GM19351 (cell line): ENCODE measurements around the gene NDUFB5.
A peak's percentile ranks its signal among the peaks of the same experiment; 100 is the strongest.
"Not testable (repeated sequence)": the region's sequence is repeated elsewhere in the genome, so short reads cannot be mapped to it uniquely, and the experiment has no call there.

Source experiments
- ATAC-seq: cut with Tn5 transposase; IDR thresholded peaks from one replicate; pipeline ENCODE4 v1.9.1; 2021; ENCODE audit warnings: mild to moderate bottlenecking, moderate library complexity; ENCODE audit not compliant: unreplicated experiment

Gene NDUFB5

GRCh38 chr3:179630753-179631451, 26.3 kb downstream of the NDUFB5 start:
- ATAC-seq = no peak

GRCh38 chr3:179640469-179640868, 35.9 kb downstream of the NDUFB5 start:
- no peak for ATAC-seq

DNA sequence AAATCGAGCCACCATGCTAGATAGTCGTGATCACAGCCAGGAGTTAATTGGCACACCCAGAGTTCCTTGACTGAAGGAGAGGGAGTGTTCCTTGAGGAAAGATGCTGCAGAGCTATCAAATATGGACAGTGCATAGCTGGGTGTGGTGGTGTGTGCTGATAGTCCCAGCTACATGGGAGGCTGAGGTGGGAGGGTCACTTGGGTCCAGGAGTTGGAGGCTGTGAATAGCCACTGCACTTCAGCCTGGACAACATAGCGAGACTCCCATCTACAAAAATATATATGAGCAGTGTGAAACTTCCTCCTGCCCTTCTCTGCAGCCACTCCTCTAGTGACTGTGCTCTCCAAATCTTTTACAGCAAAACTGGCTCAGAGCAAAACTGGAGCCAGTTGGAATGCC, 38.3 kb downstream of the NDUFB5 start:
- ATAC-seq = no peak

DNA sequence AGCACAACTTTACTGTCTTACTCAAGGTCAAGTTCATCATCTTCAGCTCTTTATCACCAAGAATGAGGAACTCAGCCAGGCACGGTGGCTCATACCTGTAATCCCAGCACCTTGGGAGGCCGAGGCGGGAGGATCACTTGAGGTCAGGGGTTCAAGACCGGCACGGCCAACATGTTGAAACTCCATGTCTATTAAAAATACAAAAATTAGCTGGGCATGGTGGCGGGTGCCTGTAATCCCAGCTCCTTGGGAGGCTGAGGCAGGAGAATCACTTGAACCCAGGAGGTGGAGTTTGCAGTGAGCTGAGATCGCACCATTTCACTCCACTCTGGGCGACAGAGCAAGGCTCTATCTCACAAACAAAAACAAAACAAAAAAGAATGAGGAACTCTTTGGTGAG, 39.2 kb downstream of the NDUFB5 start:
- not testable (repeated sequence) for ATAC-seq

DNA sequence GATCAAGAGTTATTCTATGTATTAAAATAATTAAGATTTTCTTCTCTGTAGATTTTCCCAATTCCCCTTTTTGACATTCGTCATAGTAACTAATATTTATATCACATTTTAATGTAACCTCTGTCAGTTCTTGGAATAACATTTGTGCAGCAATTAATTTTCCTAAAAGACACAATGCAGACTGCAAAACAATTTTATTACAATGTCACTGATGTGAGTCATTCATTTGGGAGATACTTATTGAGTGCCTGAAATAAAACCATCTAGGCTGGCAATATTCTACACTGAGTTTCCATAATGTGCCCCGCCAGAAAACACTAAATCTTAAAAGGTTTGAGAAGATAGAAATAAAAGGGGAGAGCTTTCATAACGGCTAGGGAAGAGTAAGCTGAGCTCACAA, 41.6 kb downstream of the NDUFB5 start:
- no peak for ATAC-seq

- no peak for ATAC-seq
These were observed 47.3 kb downstream of the NDUFB5 start for GRCh38 chr3:179651687-179652446.

- peak; percentile 63 for ATAC-seq
These were observed 48.0 kb downstream of the NDUFB5 start, which contains the start of gene USP13 for GRCh38 chr3:179652447-179653095. USP13 (plus strand) TSS chr3:179653040; CDS start chr3:179653226, 186 bp downstream.

DNA sequence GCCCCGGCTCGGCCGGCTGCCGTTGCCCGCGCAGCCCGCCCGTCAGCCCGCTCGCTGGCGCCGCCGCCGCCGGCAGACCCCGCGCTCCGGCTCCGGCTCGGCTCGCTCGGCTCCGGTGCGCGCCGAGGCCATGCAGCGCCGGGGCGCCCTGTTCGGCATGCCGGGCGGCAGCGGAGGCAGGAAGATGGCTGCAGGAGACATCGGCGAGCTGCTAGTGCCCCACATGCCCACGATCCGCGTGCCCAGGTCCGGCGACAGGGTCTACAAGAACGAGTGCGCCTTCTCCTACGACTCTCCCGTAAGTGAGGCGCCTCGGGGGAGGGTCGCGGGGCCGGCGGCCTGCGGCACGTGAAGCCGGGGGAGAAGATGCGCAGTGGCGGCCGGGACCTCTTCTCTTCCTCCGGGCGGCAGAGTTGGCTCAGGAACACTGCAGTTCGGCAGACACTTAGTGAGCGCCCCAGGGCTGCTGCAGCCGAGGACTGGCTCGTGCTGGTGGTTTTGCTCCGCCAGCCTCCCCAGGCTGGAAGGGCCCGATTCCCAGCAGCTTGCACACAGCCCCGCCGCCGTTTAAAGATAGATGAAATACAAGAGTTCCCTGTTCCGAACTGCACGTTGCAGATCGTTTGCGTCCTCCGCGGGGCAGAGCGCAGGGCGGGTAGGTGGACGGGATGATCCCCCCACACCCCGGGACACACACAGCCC, 48.7 kb downstream of the NDUFB5 start:
- peak; percentile 49 for ATAC-seq

GRCh38 chr3:179655236-179655635, 50.6 kb downstream of the NDUFB5 start:
- ATAC-seq = no peak

GRCh38 chr3:179658606-179659005, 54.0 kb downstream of the NDUFB5 start:
- no peak for ATAC-seq

DNA sequence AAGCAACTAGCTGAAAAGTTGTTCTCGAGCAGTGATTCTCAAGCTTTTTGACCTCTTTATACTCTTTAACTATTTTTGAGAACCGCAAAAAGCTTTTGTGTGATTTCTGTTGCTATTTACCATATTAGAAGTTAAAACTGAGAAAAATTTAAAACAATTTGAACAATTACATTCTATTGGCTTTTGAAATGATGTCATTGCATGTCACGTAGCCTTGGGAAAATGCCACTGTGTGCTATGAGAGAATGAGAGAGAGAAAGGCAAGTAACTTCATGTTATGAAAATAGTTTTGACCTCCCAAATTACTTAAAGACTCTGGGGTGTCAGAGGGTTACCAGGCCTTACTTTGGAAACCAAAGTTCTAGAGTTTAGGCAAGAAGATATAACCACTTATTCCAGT, 56.3 kb downstream of the NDUFB5 start:
- ATAC-seq = no peak

DNA sequence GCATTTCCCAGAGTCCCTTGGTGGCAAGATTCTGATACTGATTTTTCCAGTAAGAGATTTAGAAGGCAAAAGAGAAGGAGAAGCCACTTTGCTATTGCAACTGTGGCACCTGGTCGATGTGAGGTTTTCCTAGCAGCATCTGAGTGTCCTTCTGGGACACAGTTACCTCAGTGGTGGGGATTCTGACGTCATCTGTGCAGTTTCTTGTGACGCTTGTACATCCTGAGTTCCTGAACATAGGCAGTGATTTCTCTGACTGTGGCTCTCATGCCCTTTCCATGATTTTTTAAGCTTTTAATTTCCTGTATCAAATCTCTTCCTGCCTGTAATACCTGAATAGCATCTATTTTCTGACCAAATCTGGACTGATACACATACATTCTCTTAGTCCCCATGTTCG, 57.2 kb downstream of the NDUFB5 start:
- no peak for ATAC-seq

GRCh38 chr3:179663093-179663492, 58.5 kb downstream of the NDUFB5 start:
- ATAC-seq = no peak

GRCh38 chr3:179666030-179666429, 61.4 kb downstream of the NDUFB5 start:
- ATAC-seq = no peak

DNA sequence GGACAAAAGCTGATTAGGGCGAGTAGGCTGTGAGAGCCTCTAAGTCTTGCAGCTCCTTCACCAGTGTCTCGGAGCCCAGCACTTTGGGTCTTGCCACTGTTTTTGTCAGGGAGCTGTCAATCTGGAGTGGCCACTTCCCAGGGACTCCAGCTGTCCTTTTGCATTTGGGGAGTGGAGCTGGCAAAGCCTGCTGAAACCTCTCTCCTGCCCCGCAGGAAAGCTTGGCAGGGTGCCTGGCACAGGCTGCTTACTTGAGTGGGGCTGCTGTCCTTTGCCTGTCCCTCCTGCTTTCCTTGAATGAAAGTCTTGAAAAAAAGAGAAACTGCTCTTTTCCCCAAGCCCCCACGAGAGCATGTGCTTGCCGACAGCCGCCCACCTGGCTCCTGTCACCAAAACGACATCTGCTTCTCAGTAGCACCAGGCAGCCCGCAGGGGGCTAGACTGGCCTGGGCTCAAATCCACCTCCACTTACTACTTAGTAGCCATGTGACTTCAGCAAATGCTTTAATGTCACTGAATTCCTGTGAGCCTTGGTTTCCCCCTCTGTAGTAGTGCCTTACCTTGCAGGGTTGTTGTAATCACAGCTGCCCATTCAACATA, 61.9 kb downstream of the NDUFB5 start:
- no peak for ATAC-seq

GRCh38 chr3:179668429-179668828, 63.8 kb downstream of the NDUFB5 start:
- ATAC-seq = no peak

- ATAC-seq = no peak
These were observed 65.7 kb downstream of the NDUFB5 start for GRCh38 chr3:179670311-179670710.

GRCh38 chr3:179671309-179671708, 66.7 kb downstream of the NDUFB5 start:
- ATAC-seq = no peak

GRCh38 chr3:179671747-179672242, 67.2 kb downstream of the NDUFB5 start:
- no peak for ATAC-seq

- no peak for ATAC-seq
These were observed 68.3 kb downstream of the NDUFB5 start for GRCh38 chr3:179672918-179673317.

- ATAC-seq = no peak
These were observed 68.9 kb downstream of the NDUFB5 start for GRCh38 chr3:179673523-179673922.
